Daoy (cell line): ENCODE data around the gene SMIM32. TPM values are rescaled to one million over a fixed set of nuclear protein-coding genes. Genes with fewer than 3 reads are reported as not detected.

Experiments
- total RNA-seq: library from RNA; depleted of rRNA; stranded (reverse); fragments of >200 nt; shearing (Covaris generic); gene quantifications from 2 replicates; pipeline ENCODE4 v1.2.3, GENCODE V29; 2014; rRNA removed

The SMIM32 gene
- total RNA-seq, 1 experiment from 2014 or later: not detected

Other genes starting within 250 kb of the SMIM32 start
- not detected in 2 replicates for gene LECT2, start 238.2 kb downstream of the SMIM32 start, total RNA-seq
- gene TGFBI, start 164.2 kb downstream of the SMIM32 start, total RNA-seq: 1,514 and 1,682 TPM in 2 replicates
- 57.1 and 120 TPM in 2 replicates for gene SMAD5, start 60.3 kb downstream of the SMIM32 start, total RNA-seq
- gene TRPC7, start 172.4 kb upstream of the SMIM32 start, total RNA-seq: not detected in 2 replicates